ENCODE results near the gene KPNA5.

The KPNA5 gene

DNA sequence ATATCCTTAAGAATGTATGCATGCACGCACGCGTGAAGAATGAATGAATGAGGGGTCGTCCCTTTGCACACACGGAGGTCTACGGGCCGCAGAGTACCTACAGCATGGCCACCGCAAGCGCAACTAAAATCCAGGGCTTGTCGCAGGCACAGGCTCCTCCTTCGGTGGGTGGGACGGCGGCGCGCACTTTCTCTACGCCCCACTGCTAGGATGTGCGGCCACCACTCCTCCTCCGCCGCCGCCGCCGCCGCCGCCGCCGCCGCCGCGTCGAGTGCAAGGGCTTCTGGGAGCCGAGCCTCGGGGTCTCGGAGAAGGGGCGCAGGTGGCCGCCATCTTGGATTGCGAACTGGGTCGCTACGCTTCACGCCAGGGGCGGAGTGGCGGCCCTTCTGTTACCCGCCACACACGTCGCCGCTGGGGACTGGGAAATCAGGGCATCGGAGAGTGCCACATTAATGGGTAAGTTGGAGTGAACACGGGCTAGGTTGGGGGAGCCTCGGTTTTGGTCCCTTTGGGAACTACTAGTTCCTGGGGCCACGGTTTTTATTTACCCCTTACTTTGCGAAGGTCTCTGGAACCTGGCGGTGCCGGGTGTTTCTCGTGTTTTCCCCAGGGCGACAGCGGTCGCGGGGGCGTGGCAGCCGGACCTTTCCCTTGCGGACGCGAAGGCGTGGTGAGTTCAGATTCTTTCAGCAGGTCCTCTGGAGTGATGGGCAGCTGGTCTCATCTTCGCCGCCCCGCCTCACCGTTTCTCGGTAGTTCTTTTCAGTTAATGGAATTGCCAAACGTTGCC lies at the start of gene KPNA5:
KPNA5 (plus strand) TSS at position 332 of the 793 bp plus-strand sequence; CDS start at position 456, 124 bp downstream.
- DNase-seq (ENCODE audit: low read depth): peak; percentile 83
- H3K4me3 ChIP-seq (ENCODE audit: control insufficient read depth, low read depth, low read length): peak within 1 kb of the TSS; percentile 96
- TF ChIP-seq, protein P1, sequence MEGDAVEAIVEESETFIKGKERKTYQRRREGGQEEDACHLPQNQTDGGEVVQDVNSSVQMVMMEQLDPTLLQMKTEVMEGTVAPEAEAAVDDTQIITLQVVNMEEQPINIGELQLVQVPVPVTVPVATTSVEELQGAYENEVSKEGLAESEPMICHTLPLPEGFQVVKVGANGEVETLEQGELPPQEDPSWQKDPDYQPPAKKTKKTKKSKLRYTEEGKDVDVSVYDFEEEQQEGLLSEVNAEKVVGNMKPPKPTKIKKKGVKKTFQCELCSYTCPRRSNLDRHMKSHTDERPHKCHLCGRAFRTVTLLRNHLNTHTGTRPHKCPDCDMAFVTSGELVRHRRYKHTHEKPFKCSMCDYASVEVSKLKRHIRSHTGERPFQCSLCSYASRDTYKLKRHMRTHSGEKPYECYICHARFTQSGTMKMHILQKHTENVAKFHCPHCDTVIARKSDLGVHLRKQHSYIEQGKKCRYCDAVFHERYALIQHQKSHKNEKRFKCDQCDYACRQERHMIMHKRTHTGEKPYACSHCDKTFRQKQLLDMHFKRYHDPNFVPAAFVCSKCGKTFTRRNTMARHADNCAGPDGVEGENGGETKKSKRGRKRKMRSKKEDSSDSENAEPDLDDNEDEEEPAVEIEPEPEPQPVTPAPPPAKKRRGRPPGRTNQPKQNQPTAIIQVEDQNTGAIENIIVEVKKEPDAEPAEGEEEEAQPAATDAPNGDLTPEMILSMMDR (conservative IDR thresholded peaks at IDR 0.05; ENCODE audit: control insufficient read depth, insufficient read depth, low read depth, low read length): no peak

- no peak for DNase-seq (ENCODE audit: low read depth)
- TF ChIP-seq, protein P1 (conservative IDR thresholded peaks at IDR 0.05; ENCODE audit: control insufficient read depth, insufficient read depth, low read depth, low read length): no peak
- H3K4me3 ChIP-seq (ENCODE audit: control insufficient read depth, low read depth, low read length): no peak overlapping the region
These were observed 49.5 kb upstream of the KPNA5 start for GRCh38 chr6:116631379-116631990.

GRCh38 chr6:116633685-116634084 lies 47.3 kb upstream of the KPNA5 start:
- H3K4me3 ChIP-seq (ENCODE audit: control insufficient read depth, low read depth, low read length): no peak overlapping the region
- peak; percentile 10 for DNase-seq (ENCODE audit: low read depth)
- TF ChIP-seq, protein P1 (conservative IDR thresholded peaks at IDR 0.05; ENCODE audit: control insufficient read depth, insufficient read depth, low read depth, low read length): no peak

DNA sequence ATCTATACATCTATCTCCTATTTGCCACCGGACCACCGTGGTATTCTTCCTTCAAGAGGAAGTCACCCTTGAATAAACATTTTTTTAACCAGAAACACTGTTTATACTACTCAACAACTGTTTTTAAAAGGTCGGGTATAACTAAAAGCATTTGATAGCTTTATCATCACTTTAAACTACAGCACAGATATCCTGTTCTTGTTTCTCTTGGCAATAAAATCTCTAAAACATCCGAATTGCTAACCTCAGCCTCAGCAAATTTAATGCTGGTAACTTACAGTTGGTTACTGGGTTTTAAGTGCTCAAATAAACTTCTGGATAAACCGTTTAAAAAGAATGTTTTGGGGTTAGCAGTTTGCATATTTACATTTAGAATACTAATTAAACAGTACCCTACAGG lies 32.9 kb upstream of the KPNA5 start:
- TF ChIP-seq, protein P1 (conservative IDR thresholded peaks at IDR 0.05; ENCODE audit: control insufficient read depth, insufficient read depth, low read depth, low read length): no peak
- H3K4me3 ChIP-seq (ENCODE audit: control insufficient read depth, low read depth, low read length): no peak overlapping the region
- no peak for DNase-seq (ENCODE audit: low read depth)

DNA sequence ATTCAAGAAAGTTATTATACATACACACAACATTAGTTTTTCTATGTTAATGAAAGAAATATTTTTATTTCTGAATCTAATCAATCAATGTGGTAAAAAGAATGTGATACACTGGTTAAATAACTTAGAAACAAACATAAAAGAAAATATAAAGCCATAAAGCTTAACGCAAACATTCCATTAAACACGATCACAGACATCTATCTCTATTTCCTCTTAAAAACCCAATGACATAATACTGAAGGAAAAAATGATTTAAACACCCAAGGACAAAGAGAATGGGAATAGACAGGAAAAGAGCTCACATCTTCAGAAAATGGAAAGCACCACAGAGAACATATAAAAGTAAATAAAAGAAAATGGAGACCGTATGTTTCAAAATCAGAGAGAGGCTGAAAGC lies 31.9 kb upstream of the KPNA5 start:
- H3K4me3 ChIP-seq (ENCODE audit: control insufficient read depth, low read depth, low read length): no peak overlapping the region
- TF ChIP-seq, protein P1 (conservative IDR thresholded peaks at IDR 0.05; ENCODE audit: control insufficient read depth, insufficient read depth, low read depth, low read length): no peak
- no peak for DNase-seq (ENCODE audit: low read depth)

GRCh38 chr6:116651916-116652315 lies 29.1 kb upstream of the KPNA5 start:
- H3K4me3 ChIP-seq (ENCODE audit: control insufficient read depth, low read depth, low read length): no peak overlapping the region
- TF ChIP-seq, protein P1 (conservative IDR thresholded peaks at IDR 0.05; ENCODE audit: control insufficient read depth, insufficient read depth, low read depth, low read length): no peak
- no peak for DNase-seq (ENCODE audit: low read depth)
